ENCODE data around the gene IPO9.

The IPO9 gene

DNA sequence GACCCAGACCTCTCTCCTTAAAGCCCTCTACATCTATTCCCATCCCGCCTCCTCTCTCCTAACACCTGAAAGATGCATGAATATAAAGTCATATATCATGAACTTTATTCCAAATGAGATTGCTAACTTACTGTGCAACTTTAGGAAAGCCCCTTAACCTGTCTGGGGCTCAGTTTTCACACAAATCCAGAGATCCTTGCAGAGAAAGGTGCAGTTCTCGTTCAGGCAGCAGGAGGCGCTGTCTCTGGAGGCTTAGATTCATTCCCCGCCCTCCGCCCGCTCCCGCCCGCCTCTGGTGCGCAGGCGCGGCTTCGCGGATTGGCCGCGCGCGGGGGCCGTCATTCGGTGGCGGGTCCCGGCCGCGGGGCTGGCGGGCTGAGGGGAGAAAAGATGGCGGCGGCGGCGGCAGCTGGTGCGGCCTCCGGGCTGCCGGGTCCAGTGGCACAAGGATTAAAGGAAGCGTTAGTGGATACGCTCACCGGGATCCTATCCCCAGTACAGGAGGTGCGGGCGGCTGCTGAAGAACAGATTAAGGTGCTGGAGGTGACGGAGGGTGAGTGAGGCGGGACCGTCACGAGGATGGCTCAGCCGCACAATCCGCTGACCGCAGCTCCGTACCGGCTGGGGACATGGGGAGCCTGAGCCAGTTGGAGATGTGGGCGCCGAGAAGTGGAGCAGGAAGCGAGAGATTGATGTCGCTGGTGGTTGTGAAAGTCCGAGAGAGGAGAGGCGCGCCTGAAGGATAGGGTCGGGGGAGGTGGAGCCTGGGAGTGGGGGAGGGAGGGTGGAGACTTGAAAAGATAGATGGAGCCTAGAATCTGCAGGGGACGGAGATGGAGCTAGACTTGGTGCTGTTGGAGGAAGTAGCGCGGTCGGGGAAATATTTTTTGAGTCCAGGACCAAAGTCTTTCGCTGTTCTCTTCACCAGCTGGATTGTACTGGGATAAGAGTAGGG is at the start of gene IPO9:
IPO9 (plus strand) TSS at position 338 of the 955 bp plus-strand sequence; CDS start at position 391, 53 bp downstream.
- DNase-seq: peak; percentile 92

GRCh38 chr1:201779351-201779880 is 49.5 kb upstream of the IPO9 start:
- DNase-seq: no peak

GRCh38 chr1:201780952-201781351 is 48.0 kb upstream of the IPO9 start:
- DNase-seq: no peak

DNA sequence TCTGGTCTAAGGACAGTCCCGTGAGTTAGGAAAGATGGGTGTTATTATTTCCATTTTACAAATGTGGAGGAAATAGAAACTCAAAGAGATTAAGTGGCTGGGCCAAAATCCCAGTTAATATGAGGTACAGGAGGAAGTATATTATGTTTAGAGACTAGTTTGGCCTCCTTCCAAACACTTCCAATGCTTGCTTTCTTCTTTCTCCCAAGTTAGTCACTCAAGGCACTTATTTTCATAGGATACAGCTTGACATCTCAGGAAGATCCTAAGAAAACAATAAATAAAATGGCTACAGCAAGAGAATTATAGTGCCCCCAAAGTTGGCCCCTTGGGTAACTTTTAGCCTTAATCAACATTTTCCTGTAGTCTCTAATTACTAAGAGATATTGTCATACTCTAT is 47.5 kb upstream of the IPO9 start:
- no peak for DNase-seq

GRCh38 chr1:201782353-201782752 is 46.6 kb upstream of the IPO9 start:
- DNase-seq: no peak

GRCh38 chr1:201783058-201783457 is 45.9 kb upstream of the IPO9 start:
- DNase-seq: no peak

- DNase-seq: no peak
These were observed 45.4 kb upstream of the IPO9 start for GRCh38 chr1:201783572-201783971.

DNA sequence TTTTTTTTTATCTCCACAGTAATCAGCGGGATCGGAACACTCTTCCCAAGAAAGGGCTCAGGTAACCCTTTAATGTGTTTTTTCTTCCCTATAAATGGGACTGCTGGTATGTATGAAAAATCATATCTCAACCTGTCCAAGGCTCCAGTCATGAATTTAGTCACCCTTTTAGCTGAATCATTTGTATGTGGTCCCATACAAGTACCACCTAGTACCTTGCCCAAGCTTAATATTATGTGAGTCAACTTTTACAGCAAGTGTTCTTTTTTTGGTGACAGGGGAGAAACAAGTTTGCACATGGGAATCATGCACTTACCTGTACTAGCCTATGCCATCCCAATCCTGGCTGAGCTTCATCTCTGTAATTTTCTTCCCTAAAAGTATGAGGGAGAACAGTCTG is 43.7 kb upstream of the IPO9 start:
- no peak for DNase-seq

DNA sequence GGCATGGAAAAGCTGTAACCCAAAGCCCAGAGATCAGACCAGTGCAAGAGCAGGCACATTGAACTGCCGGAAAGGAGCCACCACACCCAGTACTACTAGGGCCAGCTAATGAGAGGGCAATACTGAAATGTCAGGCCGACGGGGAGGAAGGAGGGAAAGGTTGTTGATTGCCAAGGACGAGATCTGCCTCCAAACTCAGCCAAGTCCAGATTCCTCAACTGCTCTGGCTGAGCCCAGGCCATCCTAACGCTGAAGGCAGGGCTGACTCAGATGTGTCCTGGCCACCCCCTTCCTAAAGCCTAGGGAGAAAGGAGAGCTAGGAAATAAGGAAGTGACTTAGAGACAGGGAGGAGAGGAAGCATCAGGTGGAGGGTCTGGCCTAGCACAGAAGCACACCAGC is 42.1 kb upstream of the IPO9 start:
- DNase-seq: no peak

DNA sequence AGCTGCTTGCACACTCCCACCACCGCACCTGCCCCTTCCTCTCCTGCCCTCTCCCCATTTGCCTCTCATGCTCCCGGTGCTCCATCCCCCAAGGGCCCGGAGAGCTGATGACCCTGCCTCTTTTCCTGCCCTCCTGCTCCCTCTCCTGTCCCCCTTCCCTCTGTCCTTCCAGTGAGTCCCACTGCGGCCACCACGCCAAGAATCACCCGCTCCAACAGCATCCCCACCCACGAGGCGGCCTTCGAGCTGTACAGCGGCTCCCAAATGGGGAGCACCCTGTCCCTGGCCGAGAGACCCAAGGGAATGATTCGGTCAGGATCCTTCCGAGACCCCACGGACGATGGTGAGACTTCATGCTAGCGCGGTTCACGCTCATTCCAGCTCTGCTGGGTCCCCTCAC is 40.7 kb upstream of the IPO9 start:
- DNase-seq: no peak

DNA sequence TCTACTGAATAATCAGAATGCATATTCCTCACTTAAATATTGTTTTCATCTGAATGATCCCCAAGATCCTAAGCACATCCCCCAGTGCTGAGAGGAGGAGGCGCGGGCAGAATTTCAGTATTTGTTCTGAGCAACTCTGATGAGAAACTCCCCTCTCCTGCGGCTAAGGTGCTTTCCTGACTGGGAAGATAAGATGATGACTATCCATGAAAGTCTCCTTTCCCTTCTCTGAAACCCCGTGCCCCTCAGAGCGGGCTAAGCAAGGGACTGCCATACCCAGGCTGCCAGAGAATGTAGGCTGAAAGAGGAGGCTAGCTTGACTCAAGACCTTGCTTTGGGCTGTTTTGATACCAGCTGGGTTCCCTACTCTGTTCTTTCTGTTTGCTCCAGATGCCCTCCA is 39.7 kb upstream of the IPO9 start:
- DNase-seq: no peak

DNA sequence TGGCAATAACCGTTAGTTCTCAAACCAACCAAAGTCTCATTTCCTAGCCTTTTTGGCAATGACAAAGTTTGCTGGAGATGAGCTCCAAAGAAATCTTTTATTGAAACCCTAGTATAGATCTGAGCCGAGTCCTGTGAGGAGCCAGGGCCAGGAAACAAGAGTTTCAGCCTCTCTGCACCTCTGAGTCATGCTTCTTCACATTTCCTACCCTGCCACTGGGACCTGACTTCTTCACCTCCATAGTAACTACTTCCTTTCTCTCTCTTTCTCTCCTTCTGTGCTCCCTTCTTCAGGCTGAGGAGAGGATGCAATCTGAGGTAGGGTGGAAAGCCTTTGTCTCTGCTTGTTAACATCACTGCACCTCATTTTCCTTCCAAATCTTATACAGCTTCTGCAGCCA is 38.7 kb upstream of the IPO9 start:
- no peak for DNase-seq

GRCh38 chr1:201791051-201791778 is 37.7 kb upstream of the IPO9 start:
- peak; percentile 82 for DNase-seq

DNA sequence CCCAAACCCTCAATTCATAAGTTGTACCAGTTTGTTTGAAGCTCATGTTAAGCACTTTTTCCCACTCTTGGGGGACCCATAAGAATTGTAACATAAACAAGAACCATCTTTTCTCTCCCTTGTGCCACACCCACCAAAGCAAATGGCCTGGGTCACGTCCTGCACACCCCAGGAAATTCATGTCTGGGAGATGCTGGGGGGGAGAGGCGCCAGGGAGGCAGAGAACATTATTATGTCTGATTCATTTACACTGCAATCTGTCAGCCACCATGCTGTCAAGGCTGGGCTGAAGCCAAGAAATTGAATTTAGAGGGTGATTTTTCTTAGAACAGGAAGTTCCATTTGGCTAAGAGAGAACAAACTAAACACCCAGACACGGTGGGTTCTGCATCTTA is 37.2 kb upstream of the IPO9 start:
- DNase-seq: no peak

GRCh38 chr1:201792534-201793305 is 36.2 kb upstream of the IPO9 start:
- DNase-seq: peak; percentile 89

DNA sequence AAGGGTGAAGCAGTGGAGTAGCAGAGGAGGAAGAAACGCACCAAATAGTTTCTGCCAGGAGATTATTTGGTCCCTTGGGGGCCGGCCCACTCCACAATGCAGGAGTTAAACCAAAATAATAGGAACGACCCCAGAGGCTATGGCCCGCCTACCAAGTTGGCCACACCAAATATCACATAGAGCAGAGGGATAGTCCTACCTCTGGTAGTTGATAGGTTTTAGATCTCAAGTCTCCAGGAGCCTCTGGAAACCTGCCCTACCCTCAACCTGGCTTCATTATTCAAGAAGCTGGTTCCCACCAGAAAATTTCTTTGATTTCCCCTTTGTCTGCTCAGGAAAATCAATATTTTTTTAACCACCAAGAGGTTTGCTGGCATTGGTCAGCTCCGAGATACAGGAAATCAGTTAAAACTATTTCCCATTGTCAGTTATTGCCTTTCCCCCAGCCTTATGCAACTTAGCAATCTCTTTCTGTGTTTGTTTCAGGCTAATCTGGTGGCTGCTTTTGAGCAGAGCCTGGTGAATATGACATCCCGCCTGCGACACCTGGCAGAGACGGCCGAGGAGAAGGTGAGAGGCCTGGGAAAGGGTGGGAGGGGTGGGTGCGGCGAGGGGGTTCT is 35.5 kb upstream of the IPO9 start:
- no peak for DNase-seq

DNA sequence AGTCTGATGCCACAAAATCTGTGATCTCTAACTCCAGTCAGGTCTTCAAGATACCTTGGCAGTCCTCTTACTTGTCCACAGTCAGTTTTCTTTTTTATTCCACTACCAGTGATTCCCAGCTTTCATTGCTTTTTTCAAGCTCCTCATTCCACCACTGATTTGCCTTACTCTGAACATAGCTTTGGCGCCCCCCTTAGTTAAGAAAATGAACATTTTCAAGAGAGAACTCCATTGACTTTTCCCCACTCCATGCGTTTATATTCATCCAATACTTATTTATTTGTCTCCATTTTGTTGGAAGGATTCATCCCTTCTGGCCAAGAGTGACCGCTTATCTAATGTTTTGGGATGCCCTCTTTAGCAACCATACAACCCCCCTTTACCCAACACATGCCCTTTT is 33.9 kb upstream of the IPO9 start:
- no peak for DNase-seq

DNA sequence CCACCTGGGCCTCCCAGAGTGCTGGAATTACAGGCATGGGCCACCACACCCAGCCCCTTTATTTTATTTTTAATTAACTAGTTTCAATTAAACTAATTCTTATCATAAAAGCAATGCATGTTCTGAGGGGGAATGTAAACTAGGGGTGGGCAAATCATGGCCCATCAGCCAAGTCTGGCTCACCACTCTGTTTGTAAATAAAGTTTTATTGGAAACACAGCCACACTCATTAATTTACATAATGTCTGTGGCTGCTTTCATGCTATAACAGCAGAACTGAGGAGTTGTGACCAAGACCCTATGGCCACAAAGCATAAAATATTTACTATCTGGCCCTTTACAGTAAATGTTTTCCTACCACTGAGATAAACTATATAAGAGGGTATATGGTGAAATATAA is 28.7 kb upstream of the IPO9 start:
- DNase-seq: no peak

DNA sequence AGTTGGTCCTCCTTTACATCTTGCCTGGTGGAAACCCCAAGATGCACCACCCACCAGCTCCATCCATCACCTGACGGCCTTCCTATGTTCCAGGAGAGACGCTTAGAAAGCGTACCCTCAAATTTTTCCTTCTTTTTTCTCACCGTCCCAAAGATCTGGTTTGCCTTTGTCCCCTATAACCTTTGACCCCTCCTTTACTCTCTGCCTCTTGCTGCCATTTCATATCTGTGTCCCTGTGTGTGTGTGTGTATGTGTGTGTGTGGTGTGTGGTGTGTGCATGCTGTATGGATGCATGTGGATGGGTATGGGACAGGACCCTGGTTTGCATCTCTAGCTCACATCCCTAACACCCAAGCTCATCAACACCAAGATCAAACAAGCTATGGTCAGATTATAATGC is 22.2 kb upstream of the IPO9 start:
- DNase-seq: no peak

GRCh38 chr1:201807958-201808632 is 20.9 kb upstream of the IPO9 start:
- DNase-seq: no peak

- DNase-seq: no peak
These were observed 20.3 kb upstream of the IPO9 start for GRCh38 chr1:201808633-201808990.

- no peak for DNase-seq
These were observed 19.1 kb upstream of the IPO9 start for GRCh38 chr1:201809876-201810275.
